Endodermal cell (in vitro differentiated cells): Measurements from ENCODE around the gene LRMDA. TPM values are rescaled to one million over a fixed set of nuclear protein-coding genes. Genes with fewer than 3 reads are reported as not detected.

Experiments
- DNase-seq: peaks from one replicate; pipeline ENCODE4 v3.0.0-alpha.2; 2017
- H3K27ac ChIP-seq: 2 replicates; pipeline ENCODE4 v1.5.1; 2013; ENCODE audit warnings: mild to moderate bottlenecking, low read depth, low read length, moderate library complexity
- H3K27me3 ChIP-seq: 2 replicates; pipeline ENCODE4 v1.6.1; 2013; ENCODE audit warnings: mild to moderate bottlenecking, low read length, moderate library complexity; ENCODE audit not compliant: insufficient read depth, control insufficient read depth, poor library complexity, severe bottlenecking
- H3K36me3 ChIP-seq: 2 replicates; pipeline ENCODE4 v1.7.0; 2013; ENCODE audit warnings: mild to moderate bottlenecking, low read length, moderate library complexity; ENCODE audit not compliant: control insufficient read depth, insufficient read depth
- H3K4me1 ChIP-seq: one replicate; pipeline ENCODE4 v1.7.0; 2013; ENCODE audit warnings: low read length; ENCODE audit not compliant: control insufficient read depth, insufficient read depth
- H3K4me3 ChIP-seq: 2 replicates; pipeline ENCODE4 v1.5.1; 2013; ENCODE audit warnings: mild to moderate bottlenecking, low read length, moderate library complexity
- H3K9ac ChIP-seq: 2 replicates; pipeline ENCODE4 v1.6.1; 2013; ENCODE audit warnings: mild to moderate bottlenecking, low read length, moderate library complexity; ENCODE audit not compliant: poor library complexity, severe bottlenecking; ENCODE audit errors: extremely low read depth
- H3K9me3 ChIP-seq: 2 replicates; pipeline ENCODE4 v1.6.1; 2013; ENCODE audit warnings: mild to moderate bottlenecking, low read length, moderate library complexity; ENCODE audit not compliant: control insufficient read depth
- H3K27ac Mint-ChIP-seq: 2 replicates; pipeline ENCODE4 v1.8.0; 2020; ENCODE audit warnings: mixed read lengths
- H3K27me3 Mint-ChIP-seq: 2 replicates; pipeline ENCODE4 v1.8.0; 2021; ENCODE audit warnings: mild to moderate bottlenecking, mixed read lengths; ENCODE audit not compliant: insufficient read depth
- H3K36me3 Mint-ChIP-seq: 2 replicates; pipeline ENCODE4 v1.8.0; 2020; ENCODE audit warnings: low read depth, mixed read lengths
- H3K4me1 Mint-ChIP-seq: 2 replicates; pipeline ENCODE4 v1.8.0; 2020; ENCODE audit warnings: mixed read lengths
- H3K4me3 Mint-ChIP-seq: 2 replicates; pipeline ENCODE4 v1.8.0; 2020; ENCODE audit warnings: mild to moderate bottlenecking, moderate library complexity, mixed read lengths
- H3K9me3 Mint-ChIP-seq: 2 replicates; pipeline ENCODE4 v1.8.0; 2020; ENCODE audit warnings: mild to moderate bottlenecking, mixed read lengths
- WGBS, 2 experiments: methylation state at CpG; one replicate each; pipeline versions ENCODE4 v1.1.5 to v1.1.7; 2013; ENCODE audit warnings: missing lambda C conversion rate in 2 of 2, mixed read lengths in 1 of 2; ENCODE audit not compliant: insufficient coverage in 1 of 2, insufficient read length in 1 of 2; 5-methylcytosine and 5-hydroxymethylcytosine counted together
- total RNA-seq, 2 donors: library from RNA; stranded (reverse); fragmentation: NEBNext Ultra II Directional in 1 of 2; extraction: Animal tissue kit (Norgen Biotek cat#: 25700) in 1 of 2; gene quantifications; 2 replicates in 1 of 2; 3 replicates in 1 of 2; pipeline ENCODE4 v1.2.1, GENCODE V29; 2021
- TF ChIP-seq, protein P1 (sequence below): fragments of 200-600 bp; sonication (generic); conservative IDR thresholded peaks from 2 replicates; pipeline ENCODE4 v1.5.0; 2021; ENCODE audit warnings: antibody characterized with exemption, mild to moderate bottlenecking

Gene LRMDA
- total RNA-seq, 2 donors from 2014 or later: 1.7 to 5.1 TPM

DNA sequence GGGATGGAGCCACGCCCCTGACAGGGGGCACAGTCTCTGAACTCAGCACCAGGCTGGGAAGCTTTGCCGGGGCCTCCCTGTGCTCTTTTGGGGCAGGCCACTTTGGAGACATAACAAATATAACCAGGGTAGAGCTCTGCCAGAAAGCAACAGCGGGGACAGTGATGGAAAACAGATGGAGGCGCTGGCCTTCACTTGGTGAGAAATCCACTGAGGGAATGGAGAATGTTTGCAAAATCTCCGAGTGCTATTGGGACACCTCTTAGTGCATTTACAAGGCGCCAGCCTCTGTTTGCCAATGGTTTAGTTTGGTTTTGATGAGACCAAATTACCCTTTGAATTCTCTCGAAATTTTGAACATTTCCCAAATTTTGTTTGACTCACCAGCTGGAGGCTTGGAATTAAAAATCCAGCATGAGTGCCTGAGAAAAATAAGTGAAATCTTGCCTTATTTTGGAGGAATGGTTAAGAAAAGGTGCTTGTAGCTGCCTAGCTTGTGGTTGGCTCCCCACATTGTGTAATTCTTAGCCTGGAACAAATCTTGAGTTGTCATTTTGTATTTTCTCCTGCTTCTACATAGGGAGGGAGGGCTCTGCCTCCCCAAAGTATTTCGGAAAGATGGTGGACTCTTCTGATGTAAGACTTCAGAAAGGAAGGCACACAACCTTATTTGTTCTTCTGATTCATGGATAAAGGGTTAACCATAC, 980.5 kb downstream of the LRMDA start:
- TF ChIP-seq, protein P1, sequence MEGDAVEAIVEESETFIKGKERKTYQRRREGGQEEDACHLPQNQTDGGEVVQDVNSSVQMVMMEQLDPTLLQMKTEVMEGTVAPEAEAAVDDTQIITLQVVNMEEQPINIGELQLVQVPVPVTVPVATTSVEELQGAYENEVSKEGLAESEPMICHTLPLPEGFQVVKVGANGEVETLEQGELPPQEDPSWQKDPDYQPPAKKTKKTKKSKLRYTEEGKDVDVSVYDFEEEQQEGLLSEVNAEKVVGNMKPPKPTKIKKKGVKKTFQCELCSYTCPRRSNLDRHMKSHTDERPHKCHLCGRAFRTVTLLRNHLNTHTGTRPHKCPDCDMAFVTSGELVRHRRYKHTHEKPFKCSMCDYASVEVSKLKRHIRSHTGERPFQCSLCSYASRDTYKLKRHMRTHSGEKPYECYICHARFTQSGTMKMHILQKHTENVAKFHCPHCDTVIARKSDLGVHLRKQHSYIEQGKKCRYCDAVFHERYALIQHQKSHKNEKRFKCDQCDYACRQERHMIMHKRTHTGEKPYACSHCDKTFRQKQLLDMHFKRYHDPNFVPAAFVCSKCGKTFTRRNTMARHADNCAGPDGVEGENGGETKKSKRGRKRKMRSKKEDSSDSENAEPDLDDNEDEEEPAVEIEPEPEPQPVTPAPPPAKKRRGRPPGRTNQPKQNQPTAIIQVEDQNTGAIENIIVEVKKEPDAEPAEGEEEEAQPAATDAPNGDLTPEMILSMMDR: no peak
- no peak for DNase-seq
- Mint-ChIP-seq H3K27ac (no peak overlapping the region), H3K4me3 (no peak overlapping the region), H3K27me3 (no peaks in the 10 kb centered on the region), H3K36me3 (no peaks in the 10 kb centered on the region), H3K4me1 (no peaks in the 10 kb centered on the region), H3K9me3 (no peaks in the 10 kb centered on the region)
- H3K9ac ChIP-seq: no peak overlapping the region
- no peaks in the 10 kb centered on the region for H3K27me3 ChIP-seq
- H3K36me3 ChIP-seq: no peaks in the 10 kb centered on the region
- 91 to 94% methylated on average over 6 to 8 of the region's 8 CpGs for WGBS, 2 experiments
- no peaks in the 10 kb centered on the region for H3K4me1 ChIP-seq
- no peak overlapping the region for H3K4me3 ChIP-seq
- H3K27ac ChIP-seq: no peak overlapping the region
- no peaks in the 10 kb centered on the region for H3K9me3 ChIP-seq

DNA sequence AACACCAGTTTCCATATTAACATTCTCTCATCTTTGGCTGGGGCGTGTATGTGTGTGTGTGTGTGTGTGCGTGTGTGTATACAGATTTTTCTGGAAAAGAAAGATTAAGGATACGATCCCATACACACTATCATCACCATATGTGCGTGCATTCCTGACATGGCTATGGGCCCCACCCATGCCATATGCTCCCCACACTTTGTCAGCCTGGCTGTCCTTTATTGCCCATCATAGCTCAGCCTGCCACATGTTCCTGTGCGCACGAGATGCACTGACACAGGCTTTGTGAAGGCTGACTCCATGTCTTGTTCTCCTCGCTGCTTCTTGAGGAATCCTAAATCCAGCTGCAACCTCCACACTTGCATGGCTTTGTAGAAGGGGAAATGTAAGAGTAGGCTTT, 984.1 kb downstream of the LRMDA start:
- no peak overlapping the region for H3K4me3 ChIP-seq
- Mint-ChIP-seq H3K27me3 (no peaks in the 10 kb centered on the region), H3K27ac (no peak overlapping the region), H3K9me3 (no peaks in the 10 kb centered on the region), H3K4me3 (no peak overlapping the region), H3K36me3 (no peaks in the 10 kb centered on the region), H3K4me1 (no peaks in the 10 kb centered on the region)
- DNase-seq: no peak
- H3K36me3 ChIP-seq: no peaks in the 10 kb centered on the region
- no peaks in the 10 kb centered on the region for H3K4me1 ChIP-seq
- no peaks in the 10 kb centered on the region for H3K9me3 ChIP-seq
- no peak overlapping the region for H3K9ac ChIP-seq
- TF ChIP-seq, protein P1: no peak
- WGBS, 2 experiments: 95 to 96% methylated on average over 4 to 5 of the region's 7 CpGs
- H3K27me3 ChIP-seq: no peaks in the 10 kb centered on the region
- no peak overlapping the region for H3K27ac ChIP-seq

DNA sequence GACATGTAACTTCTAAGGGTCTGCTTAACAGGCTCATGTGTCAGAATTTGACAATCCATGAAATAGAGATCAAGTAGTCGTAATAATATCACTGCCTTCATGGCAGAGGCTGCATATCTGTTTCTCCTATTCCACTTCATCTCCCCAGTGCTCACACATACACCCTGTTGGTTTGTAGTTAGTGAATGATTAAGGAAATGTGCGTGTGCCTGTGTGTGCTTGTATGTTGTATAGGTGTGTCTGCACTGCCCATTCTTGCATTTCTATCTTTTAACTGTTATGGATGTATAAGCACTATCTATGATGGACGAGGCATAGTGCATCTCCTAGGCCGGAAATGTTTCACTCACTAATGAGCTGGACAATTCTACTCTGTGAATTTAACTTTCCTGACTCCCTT, 985.2 kb downstream of the LRMDA start:
- no peaks in the 10 kb centered on the region for H3K36me3 ChIP-seq
- TF ChIP-seq, protein P1: no peak
- Mint-ChIP-seq H3K9me3 (no peaks in the 10 kb centered on the region), H3K27me3 (no peaks in the 10 kb centered on the region), H3K36me3 (no peaks in the 10 kb centered on the region), H3K4me1 (no peaks in the 10 kb centered on the region), H3K27ac (no peak overlapping the region), H3K4me3 (no peak overlapping the region)
- H3K27ac ChIP-seq: no peak overlapping the region
- no peak overlapping the region for H3K9ac ChIP-seq
- no peak overlapping the region for H3K4me3 ChIP-seq
- no peak for DNase-seq
- no peaks in the 10 kb centered on the region for H3K4me1 ChIP-seq
- no peaks in the 10 kb centered on the region for H3K27me3 ChIP-seq
- WGBS, 2 experiments: 87 to 98% methylated on average over 2 to 3 of the region's 4 CpGs
- H3K9me3 ChIP-seq: no peaks in the 10 kb centered on the region
